PC-3 (cell line): ENCODE data around the gene PACSIN2. TPM values are rescaled to one million over a fixed set of nuclear protein-coding genes. Genes with fewer than 3 reads are reported as not detected.
A peak's percentile ranks its signal among the peaks of the same experiment; 100 is the strongest.

Source experiments
- ATAC-seq: fragments of 200-7000 bp; cut with Tn5 transposase; 2 replicates; pipeline ENCODE4 v1.9.1; 2020; ENCODE audit warnings: mild to moderate bottlenecking, moderate library complexity
- BruUV-seq: library from RNA; stranded (reverse); fragments of 400-500 nt; replicated peaks from 2 replicates; lab custom pipeline; 2021; lab: Mats Ljungman, UMichigan
- CTCF ChIA-PET: fragments of 300-600 bp; sonication (Branson Sonifier 250); formaldehyde crosslinking; loops from one replicate; lab custom pipeline; 2022; ENCODE audit warnings: antibody characterized with exemption; lab: Charles Lee
- POLR2A ChIA-PET: fragments of 300-600 bp; sonication (Branson Sonifier 250); formaldehyde crosslinking; loops from one replicate; lab custom pipeline; 2022; ENCODE audit warnings: antibody characterized with exemption; ENCODE audit not compliant: unreplicated experiment; lab: Charles Lee
- DNase-seq: peaks from one replicate; pipeline ENCODE4 v3.0.0-alpha.2; 2015
- H2AFZ ChIP-seq: fragments of 300-600 bp; sonication (generic); 2 replicates; pipeline ENCODE4 v1.6.0; 2016; ENCODE audit warnings: antibody characterized with exemption, low read length
- H3F3A ChIP-seq: fragments of 300-600 bp; sonication (generic); one replicate; pipeline ENCODE4 v1.6.0; 2017; ENCODE audit warnings: antibody characterized with exemption, low read length, control low read depth, mild to moderate bottlenecking; ENCODE audit not compliant: unreplicated experiment
- H3K27ac ChIP-seq: fragments of 300-600 bp; sonication (generic); 2 replicates; pipeline ENCODE4 v1.5.1; 2016; ENCODE audit warnings: mild to moderate bottlenecking, low read length
- H3K27me3 ChIP-seq: fragments of 300-600 bp; sonication (generic); 2 replicates; pipeline ENCODE4 v1.6.1; 2016; ENCODE audit warnings: low read length, mixed read lengths
- H3K36me3 ChIP-seq: fragments of 300-600 bp; sonication (generic); 2 replicates; pipeline ENCODE4 v1.6.1; 2016; ENCODE audit warnings: low read depth, mixed run types, low read length, mixed read lengths
- H3K4me1 ChIP-seq: fragments of 300-600 bp; sonication (generic); 2 replicates; pipeline ENCODE4 v1.5.1; 2016; ENCODE audit warnings: low read length; ENCODE audit not compliant: insufficient read depth
- H3K4me2 ChIP-seq: fragments of 300-600 bp; sonication (generic); 2 replicates; pipeline ENCODE4 v1.6.0; 2016; ENCODE audit warnings: low read length
- H3K4me3 ChIP-seq: fragments of 300-600 bp; sonication (generic); 2 replicates; pipeline ENCODE4 v1.5.1; 2016; ENCODE audit warnings: mild to moderate bottlenecking, low read length, mixed read lengths
- H3K79me2 ChIP-seq: fragments of 300-600 bp; sonication (generic); 2 replicates; pipeline ENCODE4 v1.6.1; 2017; ENCODE audit warnings: low read length, mixed read lengths
- H3K9ac ChIP-seq: fragments of 300-600 bp; sonication (generic); 2 replicates; pipeline ENCODE4 v1.6.0; 2016; ENCODE audit warnings: mild to moderate bottlenecking, low read length
- H3K9me2 ChIP-seq: fragments of 300-600 bp; sonication (generic); replicated peaks from 2 replicates; pipeline ENCODE4 v1.6.1; 2016; ENCODE audit warnings: mixed run types, low read length, mixed read lengths
- H3K9me3 ChIP-seq: fragments of 300-600 bp; sonication (generic); 2 replicates; pipeline ENCODE4 v1.6.1; 2016; ENCODE audit warnings: low read length, mixed read lengths
- H4K20me1 ChIP-seq: fragments of 300-600 bp; sonication (generic); 2 replicates; pipeline ENCODE4 v1.6.1; 2016; ENCODE audit warnings: low read length, mixed read lengths
- CTCF ChIP-seq: fragments of 300-600 bp; sonication (generic); conservative IDR thresholded peaks from 2 replicates; pipeline ENCODE4 v1.5.1; 2017; ENCODE audit warnings: antibody characterized with exemption, low read depth, mild to moderate bottlenecking, low read length
- EZH2 ChIP-seq: fragments of 300-600 bp; sonication (generic); IDR thresholded peaks from one replicate; pipeline ENCODE4 v1.6.1; 2017; ENCODE audit warnings: antibody characterized with exemption, mild to moderate bottlenecking, low read length; ENCODE audit not compliant: unreplicated experiment
- EZH2phosphoT487 ChIP-seq: fragments of 300-600 bp; sonication (generic); IDR thresholded peaks from 2 replicates; pipeline ENCODE4 v1.6.1; 2018; ENCODE audit warnings: mild to moderate bottlenecking, antibody characterized with exemption, low read length, borderline replicate concordance
- intact Hi-C: fragments of 100-400 bp; cut with micrococcal nuclease; formaldehyde crosslinking; loops from 2 replicates; pipeline ENCODE4 v1.9.0; 2023
- total RNA-seq: library from RNA; depleted of rRNA; stranded (reverse); fragments of >200 nt; gene quantifications from 2 replicates; pipeline ENCODE4 v1.2.3, GENCODE V29; 2014

PACSIN2 gene
- total RNA-seq, 1 experiment from 2014 or later: 25.7 TPM

GRCh38 chr22:42994917-42995562, 19.9 kb downstream of the PACSIN2 start:
- intact Hi-C loops: loop anchor here (1.0 kb wide), 1 partner anchor 55 kb away; no protein-coding TSS in a partner anchor

GRCh38 chr22:42994276-42994916, 20.6 kb downstream of the PACSIN2 start:
- H3K4me1 ChIP-seq: peaks cover 51% of the 10 kb centered on the region
- no peaks in the 10 kb centered on the region for H3K9me2 ChIP-seq
- intact Hi-C loops: no loop called here
- ATAC-seq (no peak), DNase-seq (no peak)
- peak overlapping the region; percentile 84 for H3K4me2 ChIP-seq
- H3K9me3 ChIP-seq: no peaks in the 10 kb centered on the region
- no peaks in the 10 kb centered on the region for H3K36me3 ChIP-seq
- H3F3A ChIP-seq: no peaks in the 10 kb centered on the region
- H3K27me3 ChIP-seq: no peaks in the 10 kb centered on the region
- peak overlapping the region; percentile 55 for H3K9ac ChIP-seq
- ChIA-PET CTCF (interaction anchor here (0.7 to 1.1 kb wide), 6 partner anchors 17 to 127 kb away, joined by 3 to 21 read pairs (median 3); no protein-coding TSS in a partner anchor), POLR2A (interaction anchor here (0.5 to 1.0 kb wide), 3 partner anchors 61 to 138 kb away, joined by 3 to 7 read pairs (median 3); no protein-coding TSS in a partner anchor)
- H3K4me3 ChIP-seq: peak overlapping the region; percentile 54
- peak overlapping the region; percentile 87 for H3K27ac ChIP-seq
- no TSS peak for BruUV-seq
- no peaks in the 10 kb centered on the region; the same call in 1 of the 2 replicates for H4K20me1 ChIP-seq
- H3K79me2 ChIP-seq: peaks cover 78% of the 10 kb centered on the region
- TF ChIP-seq CTCF: no peak
- no peak for TF ChIP-seq EZH2phosphoT487
- TF ChIP-seq EZH2: no peak
- H2AFZ ChIP-seq: no peak overlapping the region

More at GRCh38 chr22:42994917-42995562, 19.9 kb downstream of the PACSIN2 start:
- peak overlapping the region; percentile 55 for H3K9ac ChIP-seq
- no peak overlapping the region for H2AFZ ChIP-seq
- H3K9me2 ChIP-seq: no peaks in the 10 kb centered on the region
- peak overlapping the region; percentile 88 for H3K27ac ChIP-seq
- peak overlapping the region; percentile 54 for H3K4me3 ChIP-seq
- DNase-seq: peak; percentile 94
- peak overlapping the region; percentile 84 for H3K4me2 ChIP-seq
- H3K9me3 ChIP-seq: no peaks in the 10 kb centered on the region
- H4K20me1 ChIP-seq: no peaks in the 10 kb centered on the region; the same call in 1 of the 2 replicates
- no peaks in the 10 kb centered on the region for H3K36me3 ChIP-seq
- no TSS peak for BruUV-seq
- H3K27me3 ChIP-seq: no peaks in the 10 kb centered on the region
- POLR2A ChIA-PET: interaction anchor here (0.5 to 1.0 kb wide), 6 partner anchors 13 to 139 kb away, joined by 3 to 7 read pairs (median 4); no protein-coding TSS in a partner anchor
- ATAC-seq: peak; percentile 90
- CTCF ChIA-PET: interaction anchor here (0.6 to 1.1 kb wide), 7 partner anchors 16 to 127 kb away, joined by 3 to 21 read pairs (median 3); no protein-coding TSS in a partner anchor
- H3K79me2 ChIP-seq: peaks cover 84% of the 10 kb centered on the region
- no peaks in the 10 kb centered on the region for H3F3A ChIP-seq
- peaks cover 51% of the 10 kb centered on the region for H3K4me1 ChIP-seq
- TF ChIP-seq EZH2: no peak
- TF ChIP-seq EZH2phosphoT487: no peak
- no peak for TF ChIP-seq CTCF
